IMR-90 (cell line): ENCODE measurements around the gene HADHA. TPM values are rescaled to one million over a fixed set of nuclear protein-coding genes. Genes with fewer than 3 reads are reported as not detected.

ENCODE experiments used
- ATAC-seq: fragments of 200-7000 bp; cut with Tn5 transposase; 2 replicates; pipeline ENCODE4 v1.9.1; 2020; ENCODE audit warnings: low read depth, mild to moderate bottlenecking, moderate library complexity
- BruUV-seq: library from RNA; stranded (reverse); fragments of 400-500 nt; replicated peaks from 2 replicates; lab custom pipeline; 2021; lab: Mats Ljungman, UMichigan
- CTCF ChIA-PET: fragments of 300-600 bp; formaldehyde crosslinking; extraction: SDS; loops from one replicate; lab custom pipeline; 2021; ENCODE audit warnings: antibody characterized with exemption; lab: Yijun Ruan, JAX
- POLR2A ChIA-PET: fragments of 300-600 bp; sonication (Branson Sonifier 250); formaldehyde crosslinking; loops from one replicate; lab custom pipeline; 2022; ENCODE audit warnings: antibody characterized with exemption; ENCODE audit not compliant: unreplicated experiment; lab: Charles Lee
- DNase-seq: peaks from one replicate; pipeline ENCODE4 v3.0.0; 2013
- H2AFZ ChIP-seq: replicated peaks from 2 replicates; pipeline ENCODE3; 2013; ENCODE audit warnings: low read length, mild to moderate bottlenecking; ENCODE audit not compliant: poor library complexity
- H2AK5ac ChIP-seq: 2 replicates; pipeline ENCODE4 v1.6.1; 2013; ENCODE audit warnings: low read depth, low read length, inconsistent platforms
- H2AK9ac ChIP-seq: replicated peaks from 2 replicates; pipeline ENCODE3; 2013; ENCODE audit warnings: mild to moderate bottlenecking, low read depth, low read length, moderate library complexity; ENCODE audit not compliant: poor library complexity
- H2BK120ac ChIP-seq: 2 replicates; pipeline ENCODE4 v1.6.1; 2013; ENCODE audit warnings: low read depth, low read length, inconsistent platforms
- H2BK15ac ChIP-seq: 3 replicates; pipeline ENCODE4 v1.6.1; 2013; ENCODE audit warnings: low read depth, low read length, inconsistent platforms
- H2BK20ac ChIP-seq: 2 replicates; pipeline ENCODE4 v1.6.1; 2013; ENCODE audit warnings: low read depth, mild to moderate bottlenecking, inconsistent platforms, low read length, moderate library complexity
- H2BK5ac ChIP-seq: 2 replicates; pipeline ENCODE4 v1.6.1; 2013; ENCODE audit warnings: mild to moderate bottlenecking, low read depth, low read length, inconsistent platforms; ENCODE audit not compliant: poor library complexity, severe bottlenecking
- H3K14ac ChIP-seq: replicated peaks from 2 replicates; pipeline ENCODE4 v1.6.1; 2013; ENCODE audit warnings: low read depth, low read length, inconsistent platforms
- H3K18ac ChIP-seq: 2 replicates; pipeline ENCODE4 v1.6.1; 2013; ENCODE audit warnings: low read depth, low read length, control low read depth
- H3K23ac ChIP-seq: 2 replicates; pipeline ENCODE4 v1.6.1; 2013; ENCODE audit warnings: low read depth, low read length, inconsistent platforms
- H3K27ac ChIP-seq: 2 replicates; pipeline ENCODE4 v1.5.1; 2013; ENCODE audit warnings: mild to moderate bottlenecking, control low read depth, low read length; ENCODE audit not compliant: insufficient read depth
- H3K27me3 ChIP-seq: 2 replicates; pipeline ENCODE4 v1.6.1; 2013; ENCODE audit warnings: low read length; ENCODE audit not compliant: control insufficient read depth, insufficient read depth
- H3K36me3 ChIP-seq: 2 replicates; pipeline ENCODE4 v1.6.1; 2013; ENCODE audit warnings: low read length, mixed read lengths; ENCODE audit not compliant: control insufficient read depth, insufficient read depth
- H3K4ac ChIP-seq: 2 replicates; pipeline ENCODE4 v1.6.1; 2013; ENCODE audit warnings: low read depth, low read length, inconsistent platforms
- H3K4me1 ChIP-seq: 2 replicates; pipeline ENCODE4 v1.6.1; 2013; ENCODE audit warnings: low read length, mixed read lengths; ENCODE audit not compliant: control insufficient read depth, insufficient read depth
- H3K4me2 ChIP-seq: 2 replicates; pipeline ENCODE4 v1.6.1; 2013; ENCODE audit warnings: low read depth, mild to moderate bottlenecking, control low read depth, low read length, moderate library complexity
- H3K4me3 ChIP-seq: 2 replicates; pipeline ENCODE4 v1.5.1; 2013; ENCODE audit warnings: low read depth, mild to moderate bottlenecking, control low read depth, low read length, moderate library complexity; ENCODE audit not compliant: insufficient read depth
- H3K56ac ChIP-seq: 2 replicates; pipeline ENCODE4 v1.6.1; 2013; ENCODE audit warnings: low read length, inconsistent platforms; ENCODE audit not compliant: insufficient read depth; ENCODE audit errors: extremely low read depth
- H3K79me1 ChIP-seq, 2 experiments: 2 replicates each; pipeline ENCODE4 v1.6.1; 2013; ENCODE audit warnings: low read length in 2 of 2, inconsistent platforms in 1 of 2, low read depth in 1 of 2
- H3K9ac ChIP-seq: 2 replicates; pipeline ENCODE4 v1.6.1; 2013; ENCODE audit warnings: low read depth, low read length, control low read depth
- H3K9me1 ChIP-seq: 2 replicates; pipeline ENCODE4 v1.6.1; 2013; ENCODE audit warnings: low read length, inconsistent platforms; ENCODE audit not compliant: insufficient read depth
- H3K9me3 ChIP-seq: 2 replicates; pipeline ENCODE4 v1.6.1; 2013; ENCODE audit warnings: low read length; ENCODE audit not compliant: control insufficient read depth, insufficient read depth
- H4K20me1 ChIP-seq: 2 replicates; pipeline ENCODE4 v1.6.1; 2013; ENCODE audit warnings: low read length, inconsistent platforms; ENCODE audit not compliant: insufficient read depth
- H4K5ac ChIP-seq: 2 replicates; pipeline ENCODE4 v1.6.1; 2013; ENCODE audit warnings: mild to moderate bottlenecking, low read depth, low read length, control low read depth
- H4K8ac ChIP-seq, 2 experiments: 2 replicates each; pipeline ENCODE4 v1.6.1; 2013; ENCODE audit warnings: low read depth in 2 of 2, low read length in 2 of 2, control low read depth in 1 of 2, inconsistent platforms in 1 of 2
- H4K91ac ChIP-seq: 2 replicates; pipeline ENCODE4 v1.6.1; 2013; ENCODE audit warnings: low read depth, low read length, inconsistent platforms; ENCODE audit not compliant: insufficient read depth
- CEBPB ChIP-seq: IDR thresholded peaks from 2 replicates; pipeline ENCODE4 v1.6.1; 2012; ENCODE audit warnings: low read depth, low read length, improper control_type of control experiment
- CHD1 ChIP-seq: IDR thresholded peaks from 2 replicates; pipeline ENCODE4 v1.6.1; 2012; ENCODE audit warnings: low read depth, low read length, improper control_type of control experiment
- FOS ChIP-seq: fragments of 150-350 bp; IDR thresholded peaks from 2 replicates; pipeline ENCODE4 v1.6.1; 2016; ENCODE audit warnings: low read depth, low read length
- MAFK ChIP-seq: IDR thresholded peaks from 2 replicates; pipeline ENCODE4 v1.6.1; 2012; ENCODE audit warnings: low read depth, low read length, improper control_type of control experiment
- MAZ ChIP-seq: IDR thresholded peaks from 2 replicates; pipeline ENCODE4 v1.6.1; 2012; ENCODE audit warnings: low read depth, mild to moderate bottlenecking, low read length, improper control_type of control experiment, moderate library complexity, borderline replicate concordance
- MXI1 ChIP-seq: IDR thresholded peaks from 2 replicates; pipeline ENCODE4 v1.6.1; 2012; ENCODE audit warnings: low read depth, mild to moderate bottlenecking, low read length, moderate library complexity, borderline replicate concordance
- NFE2L2 ChIP-seq: fragments of 150-350 bp; IDR thresholded peaks from 2 replicates; pipeline ENCODE4 v1.6.1; 2016; ENCODE audit warnings: low read depth, mild to moderate bottlenecking, low read length
- POLR2A ChIP-seq: IDR thresholded peaks from 2 replicates; pipeline ENCODE4 v1.6.1; 2012; ENCODE audit warnings: mild to moderate bottlenecking, low read depth, low read length
- RAD21 ChIP-seq: IDR thresholded peaks from 2 replicates; pipeline ENCODE4 v1.6.1; 2012; ENCODE audit warnings: low read length, improper control_type of control experiment
- RFX5 ChIP-seq: IDR thresholded peaks from 2 replicates; pipeline ENCODE4 v1.8.0; 2012; ENCODE audit warnings: low read depth, mild to moderate bottlenecking, low read length, moderate library complexity
- SMC3 ChIP-seq: fragments of 150-350 bp; IDR thresholded peaks from 2 replicates; pipeline ENCODE4 v1.6.1; 2016; ENCODE audit warnings: low read depth, mild to moderate bottlenecking, antibody characterized with exemption, low read length, moderate library complexity
- WGBS, 2 experiments: methylation state at CpG; one replicate each; pipeline versions ENCODE4 v1.1.5 to v1.1.7; 2013; ENCODE audit warnings: missing lambda C conversion rate in 2 of 2; ENCODE audit not compliant: insufficient read length in 1 of 2; ENCODE audit errors: extremely low coverage in 2 of 2; 5-methylcytosine and 5-hydroxymethylcytosine counted together
- dilution Hi-C: fragments of 300-500 bp; cut with HindIII; formaldehyde crosslinking; loops from one replicate; pipeline ENCODE4 v1.14.3; 2018; ENCODE audit warnings: low sequenced_read_pairs; ENCODE audit not compliant: unreplicated experiment
- in situ Hi-C: fragments of 300-500 bp; cut with MboI; formaldehyde crosslinking; loops from 3 replicates; pipeline ENCODE4 v1.14.3; 2019; ENCODE audit warnings: low sequenced_read_pairs, inconsistent platforms, mixed read lengths
- intact Hi-C: fragments of 100-400 bp; cut with micrococcal nuclease; formaldehyde crosslinking; loops from 2 replicates; pipeline ENCODE4 v1.10.0; 2022
- polyA plus RNA-seq, 3 experiments: library from polyadenylated mRNA; depleted of rRNA; stranded (reverse); fragments of >200 nt; gene quantifications; 2 replicates each; pipeline ENCODE4 v1.2.3, GENCODE V29; 2012; ENCODE audit warnings: low replicate concordance in 1 of 3
- total RNA-seq: library from RNA; depleted of rRNA; stranded (reverse); fragments of >200 nt; gene quantifications from 2 replicates; pipeline ENCODE4 v1.2.3, GENCODE V29; 2012
- TF ChIP-seq, protein P1 (sequence below): conservative IDR thresholded peaks from 2 replicates; pipeline ENCODE4 v1.5.1; 2012; ENCODE audit warnings: mild to moderate bottlenecking, low read depth, low read length, improper control_type of control experiment
- TF ChIP-seq, protein P2 (sequence below): fragments of 150-350 bp; IDR thresholded peaks from 2 replicates; pipeline ENCODE4 v1.6.1; 2016; ENCODE audit warnings: low read depth, mild to moderate bottlenecking, low read length, moderate library complexity, borderline replicate concordance
- TF ChIP-seq, protein P3 (sequence below): fragments of 150-350 bp; IDR thresholded peaks from 2 replicates; pipeline ENCODE4 v1.6.1; 2017; ENCODE audit warnings: mild to moderate bottlenecking, antibody characterized with exemption, low read length, low read depth

HADHA gene
- total and polyA plus RNA-seq, 2 of the 4 experiments (the other 2 are of a cell fraction) = 52.7 to 111 TPM

DNA sequence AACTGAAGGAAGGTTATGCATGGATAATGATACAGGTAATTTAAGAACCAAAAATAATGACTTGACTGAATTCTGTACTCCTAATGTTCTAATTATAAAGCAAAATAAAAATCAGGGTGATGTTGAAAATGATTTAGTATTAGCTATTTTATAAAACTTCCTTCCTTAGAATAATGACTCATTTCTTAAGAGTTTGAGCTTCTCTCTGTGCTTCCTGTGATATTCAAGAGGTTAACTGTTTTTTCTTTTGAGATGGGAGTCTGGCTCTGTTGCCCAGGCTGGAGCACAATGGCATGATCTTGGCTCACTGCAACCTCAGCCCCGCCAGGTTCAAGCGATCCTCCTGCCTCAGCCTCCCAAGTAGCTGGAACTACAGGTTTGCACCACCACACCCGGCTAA lies 14.8 kb downstream of the HADHA start:
- Histone ChIP-seq H3K18ac (no peak overlapping the region), H2BK120ac (no peak overlapping the region), H4K91ac (no peak overlapping the region), H4K8ac (no peak overlapping the region), H3K9me3 (no peaks in the 10 kb centered on the region), H3K4me1 (no peaks in the 10 kb centered on the region), H3K23ac (no peak overlapping the region), H3K9ac (no peak overlapping the region), H2AFZ (no peak overlapping the region), H2BK15ac (no peak overlapping the region), H3K56ac (no peak overlapping the region), H3K4me3 (no peak overlapping the region), H3K4ac (no peak overlapping the region), H4K5ac (no peak overlapping the region), H2BK20ac (no peak overlapping the region), H3K79me1 (peaks cover 0 to 3% of the 10 kb centered on the region in 2 experiments; a peak in 2 of 4 replicates), H2AK5ac (no peak overlapping the region), H2AK9ac (no peak overlapping the region), H3K4me2 (no peak overlapping the region), H3K14ac (no peak overlapping the region), H3K36me3 (peaks cover 38% of the 10 kb centered on the region), H2BK5ac (no peak overlapping the region), H3K27me3 (no peaks in the 10 kb centered on the region), H3K9me1 (no peaks in the 10 kb centered on the region), H4K20me1 (no peaks in the 10 kb centered on the region), H3K27ac (no peak overlapping the region)
- in situ Hi-C loops (no loop called here), intact Hi-C loops (no loop called here), dilution Hi-C loops (no loop called here)
- no peak for DNase-seq
- TF ChIP-seq FOS (no peak), RAD21 (no peak), MAFK (no peak), POLR2A (no peak), NFE2L2 (no peak), SMC3 (no peak), CHD1 (no peak), MAZ (no peak), MXI1 (no peak), CEBPB (no peak), RFX5 (no peak)
- TF ChIP-seq, protein P1, sequence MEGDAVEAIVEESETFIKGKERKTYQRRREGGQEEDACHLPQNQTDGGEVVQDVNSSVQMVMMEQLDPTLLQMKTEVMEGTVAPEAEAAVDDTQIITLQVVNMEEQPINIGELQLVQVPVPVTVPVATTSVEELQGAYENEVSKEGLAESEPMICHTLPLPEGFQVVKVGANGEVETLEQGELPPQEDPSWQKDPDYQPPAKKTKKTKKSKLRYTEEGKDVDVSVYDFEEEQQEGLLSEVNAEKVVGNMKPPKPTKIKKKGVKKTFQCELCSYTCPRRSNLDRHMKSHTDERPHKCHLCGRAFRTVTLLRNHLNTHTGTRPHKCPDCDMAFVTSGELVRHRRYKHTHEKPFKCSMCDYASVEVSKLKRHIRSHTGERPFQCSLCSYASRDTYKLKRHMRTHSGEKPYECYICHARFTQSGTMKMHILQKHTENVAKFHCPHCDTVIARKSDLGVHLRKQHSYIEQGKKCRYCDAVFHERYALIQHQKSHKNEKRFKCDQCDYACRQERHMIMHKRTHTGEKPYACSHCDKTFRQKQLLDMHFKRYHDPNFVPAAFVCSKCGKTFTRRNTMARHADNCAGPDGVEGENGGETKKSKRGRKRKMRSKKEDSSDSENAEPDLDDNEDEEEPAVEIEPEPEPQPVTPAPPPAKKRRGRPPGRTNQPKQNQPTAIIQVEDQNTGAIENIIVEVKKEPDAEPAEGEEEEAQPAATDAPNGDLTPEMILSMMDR = no peak
- TF ChIP-seq, protein P2, sequence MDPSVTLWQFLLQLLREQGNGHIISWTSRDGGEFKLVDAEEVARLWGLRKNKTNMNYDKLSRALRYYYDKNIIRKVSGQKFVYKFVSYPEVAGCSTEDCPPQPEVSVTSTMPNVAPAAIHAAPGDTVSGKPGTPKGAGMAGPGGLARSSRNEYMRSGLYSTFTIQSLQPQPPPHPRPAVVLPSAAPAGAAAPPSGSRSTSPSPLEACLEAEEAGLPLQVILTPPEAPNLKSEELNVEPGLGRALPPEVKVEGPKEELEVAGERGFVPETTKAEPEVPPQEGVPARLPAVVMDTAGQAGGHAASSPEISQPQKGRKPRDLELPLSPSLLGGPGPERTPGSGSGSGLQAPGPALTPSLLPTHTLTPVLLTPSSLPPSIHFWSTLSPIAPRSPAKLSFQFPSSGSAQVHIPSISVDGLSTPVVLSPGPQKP = no peak
- TF ChIP-seq, protein P3, sequence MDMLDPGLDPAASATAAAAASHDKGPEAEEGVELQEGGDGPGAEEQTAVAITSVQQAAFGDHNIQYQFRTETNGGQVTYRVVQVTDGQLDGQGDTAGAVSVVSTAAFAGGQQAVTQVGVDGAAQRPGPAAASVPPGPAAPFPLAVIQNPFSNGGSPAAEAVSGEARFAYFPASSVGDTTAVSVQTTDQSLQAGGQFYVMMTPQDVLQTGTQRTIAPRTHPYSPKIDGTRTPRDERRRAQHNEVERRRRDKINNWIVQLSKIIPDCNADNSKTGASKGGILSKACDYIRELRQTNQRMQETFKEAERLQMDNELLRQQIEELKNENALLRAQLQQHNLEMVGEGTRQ = no peak
- no TSS peak for BruUV-seq
- CTCF ChIA-PET = interaction anchor here (1.3 kb wide), 1 partner anchor 101 kb away, joined by 3 read pairs; no protein-coding TSS in a partner anchor
- WGBS, 2 experiments = 85% methylated on average over 2 of the region's 3 CpGs; no CpG with 5 or more reads in 1 of the 2 experiments
- ATAC-seq = no peak
- POLR2A ChIA-PET = interaction anchor here (0.6 kb wide), 1 partner anchor 471 kb away, joined by 3 read pairs; no protein-coding TSS in a partner anchor
